BE2C (cell line): Measurements from ENCODE around the gene DPP10.
"Not testable (repeated sequence)": the region's sequence is repeated elsewhere in the genome, so short reads cannot be mapped to it uniquely, and the experiment has no call there.

Experiments used
- DNase-seq: peaks from one replicate; pipeline ENCODE4 v3.0.0-alpha.2; 2020
- H3K27me3 ChIP-seq: fragments of 250-450 bp; sonication (Bioruptor Pico); 2 replicates; pipeline ENCODE4 v1.5.1; 2020; ENCODE audit warnings: mild to moderate bottlenecking
- H3K36me3 ChIP-seq: fragments of 250-450 bp; sonication (Bioruptor Pico); 2 replicates; pipeline ENCODE4 v1.5.1; 2020; ENCODE audit warnings: mild to moderate bottlenecking
- H3K4me1 ChIP-seq: fragments of 250-450 bp; sonication (Bioruptor Pico); 2 replicates; pipeline ENCODE4 v1.5.1; 2020
- H3K4me3 ChIP-seq: 2 replicates; pipeline ENCODE4 v1.5.1; 2011; ENCODE audit warnings: low read depth, low read length
- H3K9me3 ChIP-seq: fragments of 250-450 bp; sonication (Bioruptor Pico); 2 replicates; pipeline ENCODE4 v1.5.1; 2020
- TF ChIP-seq, protein P1 (sequence below): IDR thresholded peaks from 2 replicates; pipeline ENCODE4 v1.5.1; 2012; ENCODE audit warnings: mild to moderate bottlenecking, low read depth, low read length

Gene DPP10

DNA sequence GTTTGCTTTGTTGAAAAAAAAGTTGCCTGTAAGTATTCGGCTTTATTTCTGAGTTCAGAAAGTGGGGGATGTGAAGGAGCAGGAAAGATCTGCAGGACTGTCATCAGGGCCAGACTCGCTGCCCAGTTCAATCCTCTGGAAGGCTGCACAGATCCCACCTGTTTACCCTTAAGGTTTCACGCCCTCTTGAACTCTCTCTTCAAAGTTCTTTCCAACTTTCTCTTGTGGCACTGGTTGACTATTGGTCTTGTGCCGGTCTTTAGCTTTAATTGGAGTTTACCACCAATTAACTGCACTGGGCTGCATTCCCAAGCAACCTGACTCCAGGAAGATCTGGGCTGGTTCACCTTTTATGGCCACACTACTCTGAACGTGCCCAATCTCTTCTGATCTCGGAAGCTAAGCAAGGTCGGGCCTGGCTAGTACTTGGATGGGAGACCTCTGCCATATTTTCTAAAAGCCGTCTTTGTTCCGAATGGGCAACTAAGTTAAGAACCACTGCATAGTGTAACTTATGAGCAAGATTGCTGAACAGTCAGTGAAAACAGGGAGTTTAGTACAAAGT is 495.0 kb downstream of the DPP10 start:
- TF ChIP-seq, protein P1, sequence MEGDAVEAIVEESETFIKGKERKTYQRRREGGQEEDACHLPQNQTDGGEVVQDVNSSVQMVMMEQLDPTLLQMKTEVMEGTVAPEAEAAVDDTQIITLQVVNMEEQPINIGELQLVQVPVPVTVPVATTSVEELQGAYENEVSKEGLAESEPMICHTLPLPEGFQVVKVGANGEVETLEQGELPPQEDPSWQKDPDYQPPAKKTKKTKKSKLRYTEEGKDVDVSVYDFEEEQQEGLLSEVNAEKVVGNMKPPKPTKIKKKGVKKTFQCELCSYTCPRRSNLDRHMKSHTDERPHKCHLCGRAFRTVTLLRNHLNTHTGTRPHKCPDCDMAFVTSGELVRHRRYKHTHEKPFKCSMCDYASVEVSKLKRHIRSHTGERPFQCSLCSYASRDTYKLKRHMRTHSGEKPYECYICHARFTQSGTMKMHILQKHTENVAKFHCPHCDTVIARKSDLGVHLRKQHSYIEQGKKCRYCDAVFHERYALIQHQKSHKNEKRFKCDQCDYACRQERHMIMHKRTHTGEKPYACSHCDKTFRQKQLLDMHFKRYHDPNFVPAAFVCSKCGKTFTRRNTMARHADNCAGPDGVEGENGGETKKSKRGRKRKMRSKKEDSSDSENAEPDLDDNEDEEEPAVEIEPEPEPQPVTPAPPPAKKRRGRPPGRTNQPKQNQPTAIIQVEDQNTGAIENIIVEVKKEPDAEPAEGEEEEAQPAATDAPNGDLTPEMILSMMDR, result no peak
- Histone ChIP-seq H3K36me3 (no peaks in the 10 kb centered on the region), H3K4me1 (no peaks in the 10 kb centered on the region), H3K9me3 (no peaks in the 10 kb centered on the region), H3K4me3 (no peak overlapping the region), H3K27me3 (no peaks in the 10 kb centered on the region)
- DNase-seq, result no peak

DNA sequence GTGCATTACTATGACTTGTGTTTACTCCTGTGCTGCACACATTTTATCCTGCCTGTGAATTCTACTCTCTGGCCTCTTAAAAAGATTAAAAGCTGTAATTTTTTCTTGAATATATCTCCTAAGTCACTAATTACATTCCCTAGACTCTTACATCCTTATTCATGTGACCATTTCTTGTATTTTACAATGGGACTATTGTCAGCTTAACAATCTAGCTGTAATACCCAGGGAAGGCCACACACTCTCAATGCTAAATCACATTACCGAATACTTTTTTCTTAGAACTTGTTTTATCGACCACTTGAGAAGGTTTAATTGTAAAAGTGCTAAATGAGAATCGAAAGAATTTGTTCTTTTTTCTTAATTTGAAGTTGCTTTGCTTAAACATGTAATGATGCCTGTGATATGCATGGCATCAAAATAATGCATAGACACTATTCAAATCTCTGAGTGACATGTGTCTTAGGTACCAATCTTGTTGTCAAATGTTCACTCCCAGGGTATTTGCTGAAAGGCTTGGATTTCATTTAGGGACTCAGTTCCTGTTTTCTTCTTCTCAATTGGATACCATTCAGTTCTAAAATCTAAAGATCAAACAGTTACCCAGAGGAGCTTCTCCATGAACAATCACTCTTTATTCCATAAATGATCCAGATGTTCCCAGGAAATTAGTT is 498.5 kb downstream of the DPP10 start:
- DNase-seq, result no peak
- TF ChIP-seq, protein P1, result no peak
- H3K9me3 ChIP-seq, result no peaks in the 10 kb centered on the region
- H3K36me3 ChIP-seq, result no peaks in the 10 kb centered on the region
- H3K4me3 ChIP-seq, result no peak overlapping the region
- H3K27me3 ChIP-seq, result no peaks in the 10 kb centered on the region
- no peaks in the 10 kb centered on the region for H3K4me1 ChIP-seq

DNA sequence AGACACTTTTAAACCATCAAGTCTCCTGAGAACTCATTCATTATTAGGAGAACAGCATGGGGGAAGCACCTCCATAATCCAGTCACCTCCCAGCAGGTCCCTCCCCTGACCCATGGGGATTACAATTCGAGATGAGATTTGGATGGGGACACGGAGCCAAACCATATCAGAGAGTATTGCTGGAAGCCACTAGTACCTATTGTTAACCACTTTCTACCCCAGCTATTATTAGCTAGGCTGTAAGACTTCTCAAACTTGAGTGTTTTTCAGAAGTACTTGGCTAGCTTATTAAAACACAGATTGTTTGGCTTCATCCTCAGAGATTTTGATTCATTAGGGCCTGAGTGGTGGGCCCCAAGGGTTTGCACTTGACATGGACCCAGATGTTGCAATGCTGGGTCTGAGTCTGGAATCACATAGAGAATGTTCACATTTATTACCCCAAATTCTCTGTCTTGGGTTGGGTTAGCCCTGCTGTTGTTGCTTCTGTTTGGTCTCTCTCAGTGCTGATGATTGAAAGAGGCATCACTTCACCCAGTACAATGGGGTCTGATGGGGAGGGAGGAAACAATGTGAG is 506.9 kb downstream of the DPP10 start:
- no peaks in the 10 kb centered on the region for H3K4me1 ChIP-seq
- no peak overlapping the region for H3K4me3 ChIP-seq
- no peak for DNase-seq
- TF ChIP-seq, protein P1, result no peak
- no peaks in the 10 kb centered on the region for H3K9me3 ChIP-seq
- H3K36me3 ChIP-seq, result no peaks in the 10 kb centered on the region
- H3K27me3 ChIP-seq, result no peaks in the 10 kb centered on the region

DNA sequence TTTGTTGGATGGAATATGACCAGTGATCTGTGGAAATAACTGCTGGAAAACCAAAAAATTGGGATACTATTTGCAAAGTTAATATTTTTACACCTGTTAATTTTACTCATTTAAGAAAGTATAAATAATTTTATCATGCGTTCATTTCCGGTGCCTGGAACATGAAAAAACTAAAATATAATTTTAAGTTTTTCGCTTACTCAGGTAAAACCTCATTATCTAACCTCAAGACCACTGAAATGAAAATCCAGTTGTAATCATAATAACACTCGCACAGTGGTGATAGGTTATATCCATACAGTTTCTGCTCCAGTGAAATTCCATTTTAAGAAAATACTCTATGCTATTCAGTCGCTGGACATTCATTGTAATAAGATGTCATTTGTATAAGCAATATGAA is 517.9 kb downstream of the DPP10 start:
- no peak overlapping the region for H3K4me3 ChIP-seq
- no peak for DNase-seq
- TF ChIP-seq, protein P1, result no peak
- H3K27me3 ChIP-seq, result no peaks in the 10 kb centered on the region
- H3K9me3 ChIP-seq, result no peaks in the 10 kb centered on the region
- no peaks in the 10 kb centered on the region for H3K36me3 ChIP-seq
- H3K4me1 ChIP-seq, result no peaks in the 10 kb centered on the region

DNA sequence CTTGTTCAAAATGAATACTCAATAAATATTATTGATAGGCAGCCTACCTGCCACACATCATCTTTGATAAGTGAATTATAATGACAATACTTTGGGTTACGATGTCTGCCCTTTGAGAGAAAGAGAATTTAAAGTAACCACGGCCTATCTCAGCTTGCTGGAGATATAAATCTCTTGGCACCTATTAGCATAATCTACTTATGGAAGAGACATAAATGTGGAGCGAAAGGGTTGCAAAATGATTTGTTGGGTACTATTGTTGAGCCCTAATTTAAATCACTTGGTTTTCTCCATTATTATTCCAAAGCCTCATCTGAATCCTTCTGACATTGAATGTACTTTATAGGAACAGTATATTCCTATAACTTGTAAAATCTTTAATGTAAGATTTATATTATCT is 520.1 kb downstream of the DPP10 start:
- DNase-seq, result no peak
- TF ChIP-seq, protein P1, result no peak
- Histone ChIP-seq H3K27me3 (no peaks in the 10 kb centered on the region), H3K36me3 (no peaks in the 10 kb centered on the region), H3K4me3 (no peak overlapping the region), H3K4me1 (no peaks in the 10 kb centered on the region), H3K9me3 (no peaks in the 10 kb centered on the region)

DNA sequence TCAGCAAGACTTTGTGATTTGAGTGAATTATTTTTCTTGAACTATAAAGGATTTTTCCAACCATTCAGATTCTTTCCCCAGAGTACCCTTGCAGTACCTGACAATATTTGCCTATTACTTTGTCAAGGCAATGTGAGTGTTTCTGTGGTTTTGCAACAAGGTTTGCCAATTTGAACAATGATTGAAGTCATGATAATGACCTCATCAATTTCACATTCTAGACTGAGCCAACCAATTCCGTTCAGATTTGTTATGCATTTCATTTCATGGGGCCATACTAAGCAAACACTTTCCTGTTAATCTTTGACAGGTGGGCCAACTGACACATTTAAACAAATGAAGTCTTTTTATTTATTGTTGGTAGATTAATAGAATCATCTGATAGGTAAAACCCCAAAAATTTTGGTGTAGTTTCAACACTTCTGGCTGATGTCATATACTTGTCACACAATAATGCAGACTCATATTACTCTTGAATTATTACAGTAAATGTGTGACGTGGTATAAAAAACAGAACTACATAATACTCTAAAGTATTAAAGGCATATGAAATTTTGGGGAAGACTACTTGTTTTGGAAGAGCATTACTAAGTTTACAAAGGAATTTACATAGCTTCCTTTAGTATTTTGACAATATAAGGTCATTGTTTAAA is 526.4 kb downstream of the DPP10 start:
- TF ChIP-seq, protein P1, result no peak

DNA sequence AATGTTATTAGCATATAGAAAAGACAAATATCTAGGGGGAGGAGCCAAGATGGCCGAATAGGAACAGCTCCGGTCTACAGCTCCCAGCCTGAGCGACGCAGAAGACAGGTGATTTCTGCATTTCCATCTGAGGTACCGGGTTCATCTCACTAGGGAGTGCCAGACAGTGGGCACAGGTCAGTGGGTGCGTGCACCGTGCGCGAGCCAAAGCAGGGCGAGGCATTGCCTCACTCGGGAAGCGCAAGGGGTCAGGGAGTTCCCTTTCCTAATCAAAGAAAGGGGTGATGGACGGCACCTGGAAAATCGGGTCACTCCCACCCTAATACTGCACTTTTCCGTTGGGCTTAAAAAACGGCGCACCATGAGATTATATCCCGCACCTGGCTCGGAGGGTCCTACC is 561.9 kb downstream of the DPP10 start:
- not testable (repeated sequence) for H3K27me3 ChIP-seq, H3K36me3 ChIP-seq, DNase-seq, H3K9me3 ChIP-seq, H3K4me3 ChIP-seq, H3K4me1 ChIP-seq

More for the DNA sequence above, 526.4 kb downstream of the DPP10 start:
- DNase-seq, result no peak
- Histone ChIP-seq H3K36me3 (no peaks in the 10 kb centered on the region), H3K9me3 (no peaks in the 10 kb centered on the region), H3K27me3 (no peaks in the 10 kb centered on the region), H3K4me1 (no peaks in the 10 kb centered on the region), H3K4me3 (no peak overlapping the region)
